GM19099 (cell line): ENCODE measurements around the gene ETFA.

Experiments
- POLR2A ChIP-seq: IDR thresholded peaks from 3 replicates; pipeline ENCODE4 v1.6.1; 2011; ENCODE audit warnings: low read depth; ENCODE audit not compliant: insufficient read length; ENCODE audit errors: extremely low read depth

Gene ETFA

GRCh38 chr15:76191539-76192244 lies 119.6 kb downstream of the ETFA start:
- no peak for TF ChIP-seq POLR2A

- no peak for TF ChIP-seq POLR2A
Measured at GRCh38 chr15:76190751-76191538, 120.3 kb downstream of the ETFA start.

GRCh38 chr15:76190070-76190564 lies 121.2 kb downstream of the ETFA start:
- TF ChIP-seq POLR2A, result no peak

GRCh38 chr15:76189106-76189505 lies 122.2 kb downstream of the ETFA start:
- no peak for TF ChIP-seq POLR2A

GRCh38 chr15:76187163-76187562 lies 124.1 kb downstream of the ETFA start:
- TF ChIP-seq POLR2A, result no peak

- no peak for TF ChIP-seq POLR2A
Measured at GRCh38 chr15:76185716-76186115, 125.6 kb downstream of the ETFA start.

- TF ChIP-seq POLR2A, result no peak
Measured at GRCh38 chr15:76184650-76185035, 126.6 kb downstream of the ETFA start.

- TF ChIP-seq POLR2A, result no peak
Measured at GRCh38 chr15:76183930-76184649, 127.2 kb downstream of the ETFA start.

- TF ChIP-seq POLR2A, result no peak
Measured at GRCh38 chr15:76181705-76182107, 129.6 kb downstream of the ETFA start.

- TF ChIP-seq POLR2A, result no peak
Measured at GRCh38 chr15:76180321-76180720, 130.9 kb downstream of the ETFA start.

- no peak for TF ChIP-seq POLR2A
Measured at GRCh38 chr15:76179023-76179422, 132.2 kb downstream of the ETFA start.

GRCh38 chr15:76178296-76179000 lies 132.8 kb downstream of the ETFA start:
- no peak for TF ChIP-seq POLR2A

- TF ChIP-seq POLR2A, result no peak
Measured at GRCh38 chr15:76177491-76178040, 133.7 kb downstream of the ETFA start.

GRCh38 chr15:76176487-76177085 lies 134.7 kb downstream of the ETFA start:
- TF ChIP-seq POLR2A, result no peak
